ENCODE data around the gene RNF123. TPM values are rescaled to one million over a fixed set of nuclear protein-coding genes. Genes with fewer than 3 reads are reported as not detected.
"Not testable (repeated sequence)": the region's sequence is repeated elsewhere in the genome, so short reads cannot be mapped to it uniquely, and the experiment has no call there.

RNF123 gene
- total RNA-seq, 2 donors from 2014 or later: 35.1 to 35.2 TPM

DNA sequence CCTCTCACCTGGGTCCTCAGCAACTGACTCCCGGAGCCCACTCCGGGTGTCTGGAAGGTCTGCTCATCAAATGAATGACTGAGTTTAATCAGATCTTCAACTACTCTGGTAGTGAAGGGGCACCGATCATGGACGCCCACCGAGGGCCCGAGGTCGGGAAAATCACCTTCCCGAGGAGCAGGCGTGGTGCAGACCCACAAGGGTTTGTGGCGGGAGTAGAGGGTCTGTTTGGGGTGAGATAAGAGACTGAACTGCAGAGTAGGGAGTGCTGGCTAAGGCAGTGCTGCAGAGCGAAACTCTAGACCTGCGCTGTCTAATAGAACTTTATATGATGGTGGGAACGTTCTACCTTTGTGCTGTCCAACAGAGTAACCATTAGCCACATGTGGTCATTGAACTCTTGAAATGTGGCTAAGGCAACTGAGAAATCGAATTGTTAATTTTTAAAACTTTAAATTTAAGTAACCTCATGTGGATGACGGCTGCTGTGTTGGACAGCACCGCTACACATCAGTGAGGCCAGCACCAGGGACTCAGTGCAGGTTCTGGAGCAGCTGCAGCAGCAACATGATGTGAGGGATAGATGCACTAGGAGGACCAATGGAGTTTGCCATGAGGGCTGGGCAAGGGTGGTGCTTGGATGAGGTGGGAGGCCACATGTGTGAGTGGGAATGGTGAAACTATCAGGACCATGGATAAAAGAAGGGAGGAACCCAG is 709 bp downstream of the RNF123 start:
- Mint-ChIP-seq H3K4me3 (peak overlapping the region; percentile 98 to 99), H3K4me1 (ENCODE audit: low read depth) (peaks cover 32% of the 10 kb centered on the region), H3K27ac (peak overlapping the region; percentile 97)
- not testable (repeated sequence) for H3K36me3 Mint-ChIP-seq (ENCODE audit: insufficient read depth in 2 of 2); H3K9me3 Mint-ChIP-seq; ATAC-seq (replicated peaks in 1 of 2); DNase-seq; H3K27me3 Mint-ChIP-seq (ENCODE audit: low read depth)

DNA sequence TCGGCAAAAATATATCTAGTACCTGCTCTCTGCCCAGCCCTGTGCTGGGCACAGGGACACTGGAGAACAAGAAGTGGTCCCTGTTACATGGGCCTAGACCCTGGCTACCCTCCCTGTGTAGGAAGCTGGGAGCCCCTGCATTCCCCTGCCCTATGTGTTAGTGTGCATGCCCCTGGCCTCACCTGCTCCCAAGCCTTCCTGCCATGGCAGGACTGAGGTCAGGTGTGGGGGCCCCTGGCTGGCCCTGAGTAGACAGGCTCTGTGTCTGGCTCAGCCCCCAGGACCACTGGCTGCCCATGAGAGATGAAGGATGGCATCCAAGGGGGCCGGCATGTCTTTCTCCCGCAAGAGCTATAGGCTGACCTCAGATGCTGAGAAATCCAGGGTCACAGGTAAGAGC is 1.5 kb downstream of the RNF123 start:
- not testable (repeated sequence) for H3K27ac Mint-ChIP-seq; ATAC-seq (replicated peaks in 1 of 2); H3K9me3 Mint-ChIP-seq; H3K27me3 Mint-ChIP-seq (ENCODE audit: low read depth); H3K36me3 Mint-ChIP-seq (ENCODE audit: insufficient read depth in 2 of 2); DNase-seq
- peaks cover 32% of the 10 kb centered on the region for H3K4me1 Mint-ChIP-seq (ENCODE audit: low read depth)
- H3K4me3 Mint-ChIP-seq: peak overlapping the region; percentile 98 to 99

DNA sequence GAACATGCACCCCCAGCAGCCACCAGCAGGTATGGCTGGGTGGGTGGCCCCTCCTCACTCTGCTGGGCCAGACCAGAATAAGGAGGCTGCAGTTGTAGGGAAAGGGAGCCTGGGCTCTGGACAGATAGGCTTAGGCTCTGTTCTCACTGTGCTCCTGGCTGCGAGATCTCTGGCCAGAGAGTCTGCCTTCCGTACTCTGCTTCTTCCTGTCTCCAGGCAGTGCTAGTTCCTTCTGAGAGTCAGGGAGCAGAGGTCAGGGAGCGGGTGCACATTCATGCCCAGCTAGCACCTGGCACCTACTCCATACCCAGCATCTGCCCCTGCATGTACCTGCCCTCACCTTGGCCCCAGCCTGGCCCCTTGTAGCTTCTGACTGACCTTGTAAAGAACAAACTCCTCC is 2.1 kb downstream of the RNF123 start:
- not testable (repeated sequence) for H3K27ac Mint-ChIP-seq; H3K36me3 Mint-ChIP-seq (ENCODE audit: insufficient read depth in 2 of 2); ATAC-seq (replicated peaks in 1 of 2); H3K27me3 Mint-ChIP-seq (ENCODE audit: low read depth); H3K9me3 Mint-ChIP-seq; DNase-seq
- Mint-ChIP-seq H3K4me3 (peak overlapping the region; percentile 98 to 99), H3K4me1 (ENCODE audit: low read depth) (peaks cover 32% of the 10 kb centered on the region)

DNA sequence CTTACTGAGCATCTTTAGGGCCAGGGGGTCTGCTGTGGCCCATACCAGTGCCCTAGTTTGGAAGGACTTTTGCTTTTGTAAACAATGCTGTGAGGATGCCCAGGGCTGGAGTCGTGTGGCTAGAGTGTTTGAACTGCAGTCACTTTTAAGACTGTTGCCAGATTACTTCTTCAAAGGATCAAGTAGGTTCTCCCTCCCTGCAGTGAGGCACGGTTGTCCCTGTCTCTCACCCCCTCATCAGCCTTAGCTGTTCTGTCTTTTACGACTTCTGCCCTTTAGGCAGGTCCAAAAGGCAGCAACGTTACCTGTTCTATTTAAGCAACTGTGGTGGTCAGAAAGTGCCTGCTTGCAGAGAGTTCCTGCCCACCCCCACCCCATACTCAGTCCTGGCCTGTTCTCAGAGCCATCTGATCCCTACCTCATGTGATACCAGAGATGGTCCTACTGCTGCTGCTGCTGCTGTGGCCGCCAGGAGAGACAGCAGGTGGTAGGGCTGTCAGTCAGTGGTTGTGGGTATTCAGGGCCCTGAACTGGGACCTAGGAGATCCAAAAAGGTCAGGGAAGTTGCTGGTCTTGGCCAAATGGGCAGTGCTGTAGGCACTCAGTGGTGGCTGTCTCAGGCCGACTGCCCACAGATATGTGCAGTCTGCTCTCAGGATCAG is 5.2 kb downstream of the RNF123 start:
- not testable (repeated sequence) for H3K36me3 Mint-ChIP-seq (ENCODE audit: insufficient read depth in 2 of 2); H3K9me3 Mint-ChIP-seq; ATAC-seq (replicated peaks in 1 of 2); DNase-seq; H3K27me3 Mint-ChIP-seq (ENCODE audit: low read depth); H3K4me3 Mint-ChIP-seq
- peak overlapping the region; percentile 46 for H3K27ac Mint-ChIP-seq
- H3K4me1 Mint-ChIP-seq (ENCODE audit: low read depth): peaks cover 21% of the 10 kb centered on the region

DNA sequence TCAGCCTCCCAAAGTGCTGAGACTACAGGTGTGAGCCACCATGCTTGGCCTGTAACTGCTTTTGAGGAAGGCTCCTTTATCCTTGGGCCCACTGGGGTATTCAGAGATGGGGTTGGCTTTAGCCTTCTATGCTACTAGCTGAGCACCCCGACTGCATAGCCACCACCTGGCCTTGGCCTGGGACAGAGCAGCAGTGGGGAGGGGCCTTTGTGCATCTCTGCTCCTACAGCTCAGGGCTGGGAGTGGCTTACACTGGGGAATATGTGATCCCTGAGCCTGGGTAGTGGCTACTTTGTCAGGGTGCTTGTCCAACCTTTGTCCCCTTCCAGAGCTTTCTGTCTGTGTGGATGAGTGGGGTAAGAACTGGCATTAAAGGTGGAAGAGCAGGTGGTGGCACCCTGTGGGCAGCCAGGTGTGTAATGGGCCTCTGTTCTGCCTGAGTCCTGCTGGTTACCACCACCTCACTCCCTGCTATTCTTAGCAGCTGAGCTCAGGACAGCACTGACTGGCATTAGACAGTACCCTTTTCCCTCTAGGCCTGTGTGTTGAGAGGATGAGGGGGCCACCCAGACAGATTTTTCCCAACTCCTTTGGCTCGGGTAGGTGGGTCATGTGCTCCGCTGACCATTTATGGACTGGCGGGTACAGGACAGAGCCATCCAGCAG is 6.1 kb downstream of the RNF123 start:
- H3K9me3 Mint-ChIP-seq; H3K27ac Mint-ChIP-seq; H3K36me3 Mint-ChIP-seq (ENCODE audit: insufficient read depth in 2 of 2); DNase-seq; H3K4me3 Mint-ChIP-seq; ATAC-seq (replicated peaks in 1 of 2); H3K27me3 Mint-ChIP-seq (ENCODE audit: low read depth): not testable (repeated sequence)
- peaks cover 12% of the 10 kb centered on the region for H3K4me1 Mint-ChIP-seq (ENCODE audit: low read depth)

DNA sequence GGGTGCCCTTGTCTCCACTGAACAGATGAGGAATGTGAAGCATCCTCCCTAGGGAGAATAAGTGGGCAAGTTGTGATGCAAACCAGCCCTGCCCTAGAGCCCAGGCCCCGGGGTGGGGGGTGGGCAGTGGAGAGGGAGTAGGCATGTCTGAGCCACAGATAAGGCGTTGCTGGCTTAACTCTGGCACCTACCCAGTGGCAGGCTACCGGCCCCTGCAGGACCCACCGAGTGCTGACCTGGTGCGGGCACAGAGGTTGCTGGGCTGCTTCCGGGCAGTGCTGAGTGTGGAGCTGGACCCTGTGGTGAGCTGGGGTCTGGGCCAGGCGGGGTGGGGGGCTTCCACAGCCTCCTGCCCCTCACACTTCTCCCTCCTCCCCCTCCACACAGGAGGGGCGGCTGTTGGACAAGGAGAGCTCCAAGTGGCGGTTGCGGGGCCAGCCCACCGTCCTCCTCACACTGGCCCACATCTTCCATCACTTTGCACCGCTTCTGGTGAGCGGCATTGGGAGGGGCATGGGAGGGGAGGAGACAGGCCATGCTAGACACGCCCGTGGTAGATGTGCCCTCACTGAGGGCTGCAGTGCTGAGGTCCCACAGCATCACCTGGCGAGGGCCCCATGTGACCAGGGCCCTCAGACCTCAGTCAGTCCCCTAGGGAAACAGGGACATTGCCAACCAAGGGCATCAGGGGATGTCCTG is 10.1 kb downstream of the RNF123 start:
- DNase-seq (no peak), ATAC-seq (replicated peaks in 1 of 2) (no peak)
- Mint-ChIP-seq H3K36me3 (ENCODE audit: insufficient read depth in 2 of 2) (no peaks in the 10 kb centered on the region), H3K27me3 (ENCODE audit: low read depth) (no peaks in the 10 kb centered on the region), H3K4me1 (ENCODE audit: low read depth) (no peaks in the 10 kb centered on the region), H3K27ac (no peak overlapping the region), H3K9me3 (no peaks in the 10 kb centered on the region), H3K4me3 (no peak overlapping the region)

DNA sequence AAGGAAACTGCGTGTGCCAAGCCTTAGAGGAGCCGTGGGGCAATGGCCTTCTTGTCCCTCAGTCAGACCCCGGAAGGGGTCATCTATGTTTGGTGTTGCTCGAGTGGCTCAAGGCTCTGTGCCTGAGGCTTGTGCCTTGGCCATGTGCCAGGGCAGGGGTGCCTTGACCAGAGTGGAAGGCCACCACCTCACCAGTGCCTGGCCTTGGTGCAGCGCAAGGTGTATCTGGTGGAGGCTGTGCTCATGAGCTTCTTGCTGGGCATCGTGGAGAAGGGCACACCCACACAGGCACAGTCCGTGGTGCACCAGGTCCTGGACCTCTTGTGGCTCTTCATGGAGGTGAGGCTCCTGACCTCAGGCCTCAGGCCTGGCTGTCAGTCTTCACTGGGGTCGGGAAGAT is 10.7 kb downstream of the RNF123 start:
- Mint-ChIP-seq H3K4me3 (no peak overlapping the region), H3K9me3 (no peaks in the 10 kb centered on the region), H3K36me3 (ENCODE audit: insufficient read depth in 2 of 2) (no peaks in the 10 kb centered on the region), H3K27ac (no peak overlapping the region), H3K27me3 (ENCODE audit: low read depth) (no peaks in the 10 kb centered on the region), H3K4me1 (ENCODE audit: low read depth) (no peaks in the 10 kb centered on the region)
- ATAC-seq (replicated peaks in 1 of 2) (no peak), DNase-seq (no peak)

DNA sequence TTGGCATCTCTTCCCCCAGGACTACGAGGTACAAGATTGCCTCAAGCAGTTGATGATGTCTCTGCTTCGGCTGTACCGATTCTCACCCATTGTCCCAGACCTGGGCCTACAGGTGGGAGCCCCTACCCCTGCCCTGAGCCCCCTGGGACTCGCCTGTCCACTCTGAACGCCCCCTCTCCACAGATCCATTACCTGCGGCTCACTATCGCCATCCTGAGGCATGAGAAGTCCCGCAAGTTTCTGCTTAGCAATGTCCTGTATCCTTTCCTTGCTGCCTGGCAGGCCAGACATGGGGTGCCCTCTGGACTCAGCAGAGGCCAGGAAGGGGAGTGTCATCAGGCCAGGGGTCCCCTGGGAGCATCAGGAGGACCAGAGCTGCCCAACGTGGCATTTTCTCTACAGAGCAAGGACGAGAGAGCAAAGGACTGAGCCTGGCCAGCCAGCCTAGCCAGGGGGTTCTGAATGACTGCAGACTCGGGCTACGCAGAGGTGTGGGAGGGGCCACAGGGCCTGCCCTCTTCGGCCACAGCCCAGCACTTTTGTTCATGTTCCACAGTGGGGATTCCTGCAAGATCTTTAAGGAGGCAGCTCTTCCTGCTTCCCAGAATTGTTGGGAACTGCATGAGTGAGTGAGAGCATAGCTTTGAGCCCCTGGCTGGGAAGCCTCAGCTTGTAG is 11.2 kb downstream of the RNF123 start:
- DNase-seq: no peak
- Mint-ChIP-seq H3K27ac (no peak overlapping the region), H3K4me1 (ENCODE audit: low read depth) (no peaks in the 10 kb centered on the region), H3K36me3 (ENCODE audit: insufficient read depth in 2 of 2) (no peaks in the 10 kb centered on the region), H3K4me3 (no peak overlapping the region), H3K9me3 (no peaks in the 10 kb centered on the region), H3K27me3 (ENCODE audit: low read depth) (no peaks in the 10 kb centered on the region)
- ATAC-seq (replicated peaks in 1 of 2): no peak

DNA sequence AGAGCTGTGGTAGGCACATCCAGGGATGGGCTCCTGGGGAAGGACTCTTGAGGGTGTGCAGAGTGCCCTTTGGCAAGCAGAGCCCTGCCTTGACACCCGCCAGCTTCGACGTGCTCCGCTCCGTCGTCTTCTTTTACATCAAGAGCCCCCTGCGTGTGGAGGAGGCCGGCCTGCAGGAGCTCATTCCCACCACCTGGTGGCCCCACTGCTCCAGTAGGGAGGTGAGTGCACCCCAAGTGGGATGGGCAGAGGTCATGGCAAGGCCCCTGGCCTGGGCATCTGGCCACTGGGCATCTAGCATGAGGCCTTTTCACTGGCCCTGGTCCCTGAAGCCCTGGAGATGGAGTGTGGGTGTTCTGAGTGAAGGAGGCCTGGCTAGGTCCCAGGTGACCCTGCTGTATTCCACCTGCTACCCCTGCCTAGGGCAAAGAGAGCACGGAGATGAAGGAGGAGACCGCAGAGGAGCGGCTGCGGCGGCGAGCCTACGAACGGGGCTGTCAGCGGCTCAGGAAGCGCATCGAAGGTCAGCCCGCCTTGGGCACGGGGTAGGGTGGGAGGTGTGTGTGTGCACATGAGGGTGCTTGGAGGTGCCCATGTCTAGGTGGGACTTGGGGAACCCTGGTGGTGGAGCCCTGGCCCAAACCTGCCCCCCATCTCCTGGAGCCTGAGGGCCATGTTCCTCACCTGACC is 12.2 kb downstream of the RNF123 start:
- H3K36me3 Mint-ChIP-seq (ENCODE audit: insufficient read depth in 2 of 2): no peaks in the 10 kb centered on the region
- no peaks in the 10 kb centered on the region for H3K27me3 Mint-ChIP-seq (ENCODE audit: low read depth)
- ATAC-seq (replicated peaks in 1 of 2) (no peak), DNase-seq (no peak)
- H3K4me3 Mint-ChIP-seq: no peak overlapping the region
- H3K9me3 Mint-ChIP-seq: no peaks in the 10 kb centered on the region
- H3K4me1 Mint-ChIP-seq (ENCODE audit: low read depth): no peaks in the 10 kb centered on the region
- H3K27ac Mint-ChIP-seq: no peak overlapping the region

DNA sequence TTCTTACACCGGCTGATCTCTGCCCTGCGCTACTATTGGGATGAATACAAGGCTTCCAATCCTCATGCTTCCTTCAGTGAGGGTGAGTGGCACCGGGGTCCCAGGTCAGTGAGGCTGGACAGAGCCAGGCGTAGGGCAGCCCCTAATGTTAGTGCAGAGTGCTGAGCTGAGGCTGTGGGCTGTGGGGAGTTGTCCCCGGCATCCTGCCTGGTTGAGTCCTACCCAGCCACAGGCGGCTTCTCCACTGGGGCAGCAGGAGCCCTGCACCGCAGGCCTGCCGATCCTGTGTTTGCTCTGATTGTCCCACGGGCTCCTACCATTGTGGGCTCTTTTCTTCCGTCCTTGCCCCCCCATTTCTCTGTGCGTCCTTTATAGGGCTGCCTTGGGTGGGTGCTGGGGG is 13.3 kb downstream of the RNF123 start:
- H3K27me3 Mint-ChIP-seq (ENCODE audit: low read depth): no peaks in the 10 kb centered on the region
- H3K36me3 Mint-ChIP-seq (ENCODE audit: insufficient read depth in 2 of 2): no peaks in the 10 kb centered on the region
- no peak overlapping the region for H3K4me3 Mint-ChIP-seq
- no peak overlapping the region for H3K27ac Mint-ChIP-seq
- DNase-seq (no peak), ATAC-seq (replicated peaks in 1 of 2) (no peak)
- no peaks in the 10 kb centered on the region for H3K9me3 Mint-ChIP-seq
- no peaks in the 10 kb centered on the region for H3K4me1 Mint-ChIP-seq (ENCODE audit: low read depth)

DNA sequence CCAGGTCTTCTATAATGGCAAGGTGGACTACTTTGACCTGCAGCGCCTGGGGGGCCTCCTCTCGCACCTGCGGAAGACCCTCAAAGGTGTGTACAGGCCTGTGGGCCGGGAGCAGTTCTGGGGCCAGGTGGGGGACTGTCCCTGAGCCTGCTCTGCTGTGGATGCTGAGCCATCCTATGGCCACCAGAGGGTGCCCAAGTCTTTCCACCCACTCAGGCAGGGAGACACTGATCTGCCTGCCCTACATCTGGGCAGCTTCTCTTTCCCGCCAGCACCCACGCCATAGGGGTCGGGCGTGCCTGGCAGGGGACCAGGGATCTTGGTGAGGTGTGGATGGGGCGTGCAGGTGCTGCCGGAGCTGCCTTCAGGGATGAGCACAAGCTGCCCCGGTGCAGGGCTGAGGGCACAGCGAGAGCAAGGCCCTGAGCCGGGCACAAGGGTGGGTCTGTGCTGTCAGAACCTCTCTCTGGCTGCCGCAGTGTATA is 14.1 kb downstream of the RNF123 start:
- no peak overlapping the region for H3K4me3 Mint-ChIP-seq
- H3K36me3 Mint-ChIP-seq (ENCODE audit: insufficient read depth in 2 of 2): peaks cover 0 to under 1% of the 10 kb centered on the region in 2 donors
- no peaks in the 10 kb centered on the region for H3K9me3 Mint-ChIP-seq
- ATAC-seq (replicated peaks in 1 of 2): peak; percentile 91 to 93
- no peaks in the 10 kb centered on the region for H3K4me1 Mint-ChIP-seq (ENCODE audit: low read depth)
- no peaks in the 10 kb centered on the region for H3K27me3 Mint-ChIP-seq (ENCODE audit: low read depth)
- H3K27ac Mint-ChIP-seq: no peak overlapping the region
- peak; percentile 69 to 72 for DNase-seq

DNA sequence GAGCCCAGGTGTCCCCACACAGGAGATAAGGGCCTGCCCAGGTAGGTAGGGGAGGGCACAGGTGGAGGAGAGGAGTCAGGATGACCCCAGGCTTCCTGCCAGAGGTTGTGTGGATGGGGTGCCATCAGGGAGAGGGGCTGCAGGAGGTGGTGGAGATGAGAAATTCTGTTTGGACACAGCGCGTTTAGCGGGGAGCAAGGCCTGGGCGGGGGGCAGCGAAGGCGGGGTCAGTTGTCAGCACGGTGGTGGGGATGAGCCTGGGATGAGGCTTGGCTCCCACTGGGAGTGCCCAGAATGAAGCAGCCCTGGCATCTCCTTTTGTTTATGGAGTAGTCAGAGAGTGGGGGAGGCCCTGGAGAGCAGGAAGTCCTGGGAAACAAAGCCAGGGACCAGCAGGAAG is 14.6 kb downstream of the RNF123 start:
- ATAC-seq (replicated peaks in 1 of 2) (no peak), DNase-seq (no peak)
- H3K4me1 Mint-ChIP-seq (ENCODE audit: low read depth): no peaks in the 10 kb centered on the region
- H3K4me3 Mint-ChIP-seq: no peak overlapping the region
- peak overlapping the region; percentile 63 for H3K27ac Mint-ChIP-seq
- H3K27me3 Mint-ChIP-seq (ENCODE audit: low read depth): no peaks in the 10 kb centered on the region
- peaks cover 0 to 2% of the 10 kb centered on the region in 2 donors for H3K36me3 Mint-ChIP-seq (ENCODE audit: insufficient read depth in 2 of 2)
- H3K9me3 Mint-ChIP-seq: no peaks in the 10 kb centered on the region
